Neural progenitor cell (in vitro differentiated cells): ENCODE results near the gene OSBPL8.

Source experiments
- EZH2phosphoT487 ChIP-seq: fragments of 200-600 bp; sonication (generic); IDR thresholded peaks from 2 replicates; pipeline ENCODE4 v1.6.1; 2017; ENCODE audit warnings: antibody characterized with exemption
- TF ChIP-seq, protein P1 (sequence below): fragments of 200-600 bp; sonication (generic); IDR thresholded peaks from 2 replicates; pipeline ENCODE4 v1.5.1; 2017; ENCODE audit warnings: antibody characterized with exemption, mild to moderate bottlenecking

DNA sequence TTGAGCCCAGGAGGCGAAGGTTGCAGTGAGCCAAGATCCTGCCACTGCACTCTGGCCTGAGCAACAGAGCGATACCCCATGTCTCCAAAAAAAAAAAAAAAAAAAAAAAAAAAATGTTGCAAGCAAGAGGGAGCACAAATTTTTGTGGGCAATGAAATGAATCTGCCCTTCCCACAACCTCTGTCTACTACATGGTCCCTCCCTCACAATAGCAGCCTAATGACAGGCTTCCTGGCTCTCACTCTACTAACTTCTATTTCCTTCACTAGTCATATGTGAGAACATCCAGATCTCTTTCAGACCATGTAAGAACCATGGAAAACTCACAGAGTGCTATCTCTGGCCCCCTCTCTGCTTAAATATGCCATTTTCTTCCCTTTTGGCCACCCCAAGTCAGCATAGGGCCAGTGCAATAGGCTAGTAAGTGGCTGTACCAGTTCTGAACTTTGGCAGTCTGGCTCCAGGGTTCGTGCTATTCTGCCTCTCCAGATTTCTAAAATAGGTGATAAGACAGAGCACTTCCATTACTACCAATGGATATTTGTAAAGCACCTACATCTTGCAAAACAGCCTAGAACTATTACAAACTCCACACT, 7.1 kb downstream of the OSBPL8 start:
- TF ChIP-seq, protein P1, sequence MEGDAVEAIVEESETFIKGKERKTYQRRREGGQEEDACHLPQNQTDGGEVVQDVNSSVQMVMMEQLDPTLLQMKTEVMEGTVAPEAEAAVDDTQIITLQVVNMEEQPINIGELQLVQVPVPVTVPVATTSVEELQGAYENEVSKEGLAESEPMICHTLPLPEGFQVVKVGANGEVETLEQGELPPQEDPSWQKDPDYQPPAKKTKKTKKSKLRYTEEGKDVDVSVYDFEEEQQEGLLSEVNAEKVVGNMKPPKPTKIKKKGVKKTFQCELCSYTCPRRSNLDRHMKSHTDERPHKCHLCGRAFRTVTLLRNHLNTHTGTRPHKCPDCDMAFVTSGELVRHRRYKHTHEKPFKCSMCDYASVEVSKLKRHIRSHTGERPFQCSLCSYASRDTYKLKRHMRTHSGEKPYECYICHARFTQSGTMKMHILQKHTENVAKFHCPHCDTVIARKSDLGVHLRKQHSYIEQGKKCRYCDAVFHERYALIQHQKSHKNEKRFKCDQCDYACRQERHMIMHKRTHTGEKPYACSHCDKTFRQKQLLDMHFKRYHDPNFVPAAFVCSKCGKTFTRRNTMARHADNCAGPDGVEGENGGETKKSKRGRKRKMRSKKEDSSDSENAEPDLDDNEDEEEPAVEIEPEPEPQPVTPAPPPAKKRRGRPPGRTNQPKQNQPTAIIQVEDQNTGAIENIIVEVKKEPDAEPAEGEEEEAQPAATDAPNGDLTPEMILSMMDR: no peak
- TF ChIP-seq EZH2phosphoT487: no peak
